Endothelial cell of umbilical vein (primary cell): ENCODE measurements around the gene FBXO3. TPM values are rescaled to one million over a fixed set of nuclear protein-coding genes. Genes with fewer than 3 reads are reported as not detected.

ENCODE experiments used
- BruUV-seq: library from RNA; stranded (reverse); fragments of 400-500 nt; replicated peaks from 2 replicates; lab custom pipeline; 2021; lab: Mats Ljungman, UMichigan
- CTCF ChIA-PET: fragments of 300-600, 350-600 bp; sonication (Branson Sonifier 250); formaldehyde crosslinking; loops from one replicate; lab custom pipeline; 2021; ENCODE audit warnings: antibody characterized with exemption, inconsistent platforms; lab: Charles Lee
- POLR2A ChIA-PET: fragments of 300-600, 350-600 bp; sonication (Branson Sonifier 250); formaldehyde crosslinking; loops from one replicate; lab custom pipeline; 2021; ENCODE audit warnings: antibody characterized with exemption, inconsistent platforms; lab: Charles Lee
- DNase-seq: peaks from one replicate; pipeline ENCODE4 v3.0.0-alpha.2; 2011; ENCODE audit warnings: low read depth, low spot score
- FAIRE-seq: peaks from 2 replicates; lab custom pipeline; 2011; peaks lifted over from hg19 to GRCh38; lab: Jason Lieb, UNC
- H2AFZ ChIP-seq: 2 replicates; pipeline ENCODE4 v1.6.0; 2012; ENCODE audit warnings: low read depth, low read length, control low read depth, inconsistent platforms
- H3K27ac ChIP-seq: 2 replicates; pipeline ENCODE4 v1.5.1; 2011; ENCODE audit warnings: low read depth, mild to moderate bottlenecking, control low read depth, low read length, moderate library complexity; ENCODE audit not compliant: insufficient read depth
- H3K27me3 ChIP-seq, 2 experiments: 2 replicates each; pipeline versions ENCODE4 v1.6.0 to v1.6.1; 2011; ENCODE audit warnings: low read length in 2 of 2, mixed read lengths in 1 of 2; ENCODE audit not compliant: control insufficient read depth in 2 of 2, insufficient read depth in 2 of 2
- H3K36me3 ChIP-seq, 2 experiments: 2 replicates in 1 of 2; 3 replicates in 1 of 2; pipeline ENCODE4 v1.5.1; 2011; ENCODE audit warnings: low read length in 2 of 2, mild to moderate bottlenecking in 1 of 2, moderate library complexity in 1 of 2; ENCODE audit not compliant: control insufficient read depth in 2 of 2, insufficient read depth in 2 of 2; ENCODE audit errors: extremely low read depth in 1 of 2
- H3K4me1 ChIP-seq: 3 replicates; pipeline ENCODE4 v1.5.1; 2011; ENCODE audit warnings: mild to moderate bottlenecking, low read length; ENCODE audit not compliant: control insufficient read depth, insufficient read depth; ENCODE audit errors: extremely low read depth
- H3K4me2 ChIP-seq: 2 replicates; pipeline ENCODE4 v1.6.1; 2011; ENCODE audit warnings: low read length, control low read depth, mixed read lengths; ENCODE audit not compliant: insufficient read depth
- H3K4me3 ChIP-seq, 3 experiments: fragments of 200-600 bp in 1 of 3; sonication (generic), shearing (Covaris generic) in 1 of 3; replicated peaks in 1 of 3; 2 replicates each; pipeline ENCODE4 v1.5.1; 2011 to 2016; ENCODE audit warnings: control low read depth in 3 of 3, low read length in 3 of 3, mild to moderate bottlenecking in 2 of 3, inconsistent platforms in 1 of 3, low read depth in 1 of 3, moderate library complexity in 1 of 3; ENCODE audit not compliant: insufficient read depth in 1 of 3
- H3K79me2 ChIP-seq: 2 replicates; pipeline ENCODE4 v1.6.0; 2012; ENCODE audit warnings: low read length, inconsistent platforms; ENCODE audit not compliant: control insufficient read depth, insufficient read depth
- H3K9ac ChIP-seq: replicated peaks from 2 replicates; pipeline ENCODE3; 2011; ENCODE audit warnings: low read length, control low read depth; ENCODE audit not compliant: insufficient read depth; ENCODE audit errors: extremely low read depth
- H3K9me1 ChIP-seq: replicated peaks from 3 replicates; pipeline ENCODE4 v1.6.0; 2011; ENCODE audit warnings: mild to moderate bottlenecking, low read length; ENCODE audit not compliant: control insufficient read depth, insufficient read depth; ENCODE audit errors: extremely low read depth
- H3K9me3 ChIP-seq: replicated peaks from 2 replicates; pipeline ENCODE4 v1.5.1; 2012; ENCODE audit warnings: low read length, inconsistent platforms; ENCODE audit not compliant: control insufficient read depth, insufficient read depth
- H4K20me1 ChIP-seq: replicated peaks from 2 replicates; pipeline ENCODE3; 2011; ENCODE audit warnings: mild to moderate bottlenecking, low read length; ENCODE audit not compliant: control insufficient read depth, insufficient read depth; ENCODE audit errors: extremely low read depth
- CTCF ChIP-seq, 2 donors: IDR thresholded peaks; 1 replicate in 1 of 2; 2 replicates in 1 of 2; pipeline ENCODE4 v1.5.1; 2011; ENCODE audit warnings: low read length in 2 of 2, mild to moderate bottlenecking in 2 of 2, moderate library complexity in 2 of 2, control low read depth in 1 of 2, inconsistent platforms in 1 of 2, low read depth in 1 of 2; ENCODE audit not compliant: insufficient read depth in 1 of 2; ENCODE audit errors: extremely low read depth in 1 of 2
- EZH2 ChIP-seq: IDR thresholded peaks from 2 replicates; pipeline ENCODE4 v1.6.1; 2012; ENCODE audit warnings: borderline replicate concordance, low read depth, mild to moderate bottlenecking, moderate library complexity, low read length, inconsistent platforms; ENCODE audit not compliant: severe bottlenecking
- FOS ChIP-seq: IDR thresholded peaks from 2 replicates; pipeline ENCODE4 v1.6.1; 2011; ENCODE audit warnings: mild to moderate bottlenecking, low read length, moderate library complexity, borderline replicate concordance; ENCODE audit not compliant: insufficient read depth
- GATA2 ChIP-seq: IDR thresholded peaks from 2 replicates; pipeline ENCODE4 v1.7.0; 2011; ENCODE audit warnings: low read depth, mild to moderate bottlenecking, moderate library complexity, mixed read lengths, low read length; ENCODE audit not compliant: insufficient read length, insufficient read depth
- JUN ChIP-seq: IDR thresholded peaks from 2 replicates; pipeline ENCODE4 v1.6.1; 2011; ENCODE audit warnings: borderline replicate concordance, low read depth; ENCODE audit not compliant: insufficient read length, insufficient read depth
- MAX ChIP-seq: IDR thresholded peaks from 2 replicates; pipeline ENCODE4 v1.6.1; 2011; ENCODE audit not compliant: insufficient read depth, insufficient read length
- MYC ChIP-seq: IDR thresholded peaks from one replicate; pipeline ENCODE4 v1.6.1; 2011; ENCODE audit warnings: mild to moderate bottlenecking, low read depth, low read length
- POLR2A ChIP-seq: IDR thresholded peaks from 2 replicates; pipeline ENCODE4 v1.6.1; 2012; ENCODE audit warnings: low read depth, mild to moderate bottlenecking, control low read depth, low read length
- POLR2AphosphoS5 ChIP-seq: IDR thresholded peaks from 2 replicates; pipeline ENCODE4 v1.6.1; 2012; ENCODE audit warnings: low read depth, mild to moderate bottlenecking, control low read depth, low read length, moderate library complexity; ENCODE audit not compliant: insufficient read depth
- dilution Hi-C: fragments of 300-500 bp; cut with MboI; formaldehyde crosslinking; loops from one replicate; pipeline ENCODE4 v1.15.0; 2019; ENCODE audit warnings: low sequenced_read_pairs; ENCODE audit not compliant: extremely low pct_ligation_motif_present
- intact Hi-C: fragments of 100-400 bp; cut with micrococcal nuclease; formaldehyde crosslinking; loops from one replicate; pipeline ENCODE4 v1.10.0; 2022
- polyA plus RNA-seq, 4 experiments: library from polyadenylated mRNA; depleted of rRNA in 3 of 4; stranded (reverse) in 3 of 4; unstranded in 1 of 4; fragments of >200 nt; gene quantifications; 2 replicates each; pipeline versions ENCODE4 v1.2.1 to v1.2.3, GENCODE V29; 2011 to 2012; ENCODE audit warnings: missing spikeins in 1 of 4
- total RNA-seq: library from RNA; stranded (reverse); gene quantifications from 2 replicates; pipeline ENCODE4 v1.2.3, GENCODE V29; 2021

FBXO3 gene
- total and polyA plus RNA-seq, 2 donors (not counting 3 experiments of a cell fraction or from before 2014, with no cell fraction given): 18.0 to 23.1 TPM

GRCh38 chr11:33772870-33773269 is 1.4 kb downstream of the FBXO3 start:
- Histone ChIP-seq H3K36me3 (no peaks in the 10 kb centered on the region), H3K9ac (no peak overlapping the region), H2AFZ (no peak overlapping the region), H3K9me1 (no peaks in the 10 kb centered on the region), H3K4me2 (no peak overlapping the region), H4K20me1 (no peaks in the 10 kb centered on the region), H3K27ac (no peak overlapping the region), H3K27me3 (peaks cover 9% of the 10 kb centered on the region in 2 experiments), H3K79me2 (peaks cover 14% of the 10 kb centered on the region), H3K4me3 (no peak overlapping the region), H3K4me1 (peaks cover 12% of the 10 kb centered on the region), H3K9me3 (no peaks in the 10 kb centered on the region)
- dilution Hi-C loops: no loop called here
- FAIRE-seq: no peak
- intact Hi-C loops: no loop called here
- BruUV-seq: TSS peak; percentile 23
- ChIA-PET POLR2A (no interaction called here), CTCF (interaction anchor here (0.7 kb wide), 1 partner anchor 35 kb away, joined by 3 read pairs; no protein-coding TSS in a partner anchor)
- no peak for DNase-seq
- TF ChIP-seq MAX (no peak), POLR2A (no peak), JUN (no peak), CTCF (IDR thresholded peaks at IDR 0.05; ENCODE audit: extremely low read depth in 1 of 2, insufficient read depth in 1 of 2, low read depth in 1 of 2, low read length in 2 of 2) (no peak), EZH2 (no peak), POLR2AphosphoS5 (no peak), MYC (no peak), GATA2 (no peak), FOS (no peak)
